Neural progenitor cell (in vitro differentiated cells): ENCODE results near the gene ABLIM2.

ENCODE experiments used
- CTCF ChIP-seq: fragments of 200-600 bp; sonication (generic); IDR thresholded peaks from 2 replicates; pipeline ENCODE4 v1.5.1; 2017; ENCODE audit warnings: antibody characterized with exemption, mild to moderate bottlenecking
- EZH2 ChIP-seq: fragments of 200-600 bp; sonication (generic); IDR thresholded peaks from 2 replicates; pipeline ENCODE4 v1.6.1; 2017; ENCODE audit warnings: antibody characterized with exemption, mild to moderate bottlenecking, moderate library complexity
- EZH2phosphoT487 ChIP-seq: fragments of 200-600 bp; sonication (generic); IDR thresholded peaks from 2 replicates; pipeline ENCODE4 v1.6.1; 2017; ENCODE audit warnings: antibody characterized with exemption

GRCh38 chr4:8164194-8164565 lies 5.6 kb upstream of the ABLIM2 start:
- TF ChIP-seq CTCF, result no peak
- no peak for TF ChIP-seq EZH2
- no peak for TF ChIP-seq EZH2phosphoT487
